HAP-1 (cell line): ENCODE data around the gene EFHD1.

Source experiments
- DNase-seq, 2 experiments: peaks; one replicate each; pipeline ENCODE4 v3.0.0-alpha.2; 2016 to 2020; ENCODE audit warnings: low spot score in 2 of 2
- H3K27me3 ChIP-seq: fragments of 250-450 bp; sonication (Bioruptor Pico); 2 replicates; pipeline ENCODE4 v1.5.1; 2020; ENCODE audit warnings: low read depth, mild to moderate bottlenecking, moderate library complexity
- H3K36me3 ChIP-seq: fragments of 250-450 bp; sonication (Bioruptor Pico); replicated peaks from 2 replicates; pipeline ENCODE4 v1.5.1; 2020; ENCODE audit warnings: mild to moderate bottlenecking
- H3K4me1 ChIP-seq: fragments of 250-450 bp; sonication (Bioruptor Pico); 2 replicates; pipeline ENCODE4 v1.5.1; 2020; ENCODE audit warnings: mild to moderate bottlenecking
- H3K4me3 ChIP-seq: fragments of 250-450 bp; sonication (Bioruptor Pico); 2 replicates; pipeline ENCODE4 v1.5.1; 2020; ENCODE audit warnings: mild to moderate bottlenecking, moderate library complexity
- H3K9me3 ChIP-seq: fragments of 250-450 bp; sonication (Bioruptor Pico); 2 replicates; pipeline ENCODE4 v1.5.1; 2020; ENCODE audit warnings: mild to moderate bottlenecking, moderate library complexity
- in situ Hi-C: fragments of 300-500 bp; cut with MboI; formaldehyde crosslinking; loops from 3 replicates; pipeline ENCODE4 v1.14.3; 2020; ENCODE audit warnings: low sequenced_read_pairs, inconsistent platforms, mixed read lengths

The EFHD1 gene

DNA sequence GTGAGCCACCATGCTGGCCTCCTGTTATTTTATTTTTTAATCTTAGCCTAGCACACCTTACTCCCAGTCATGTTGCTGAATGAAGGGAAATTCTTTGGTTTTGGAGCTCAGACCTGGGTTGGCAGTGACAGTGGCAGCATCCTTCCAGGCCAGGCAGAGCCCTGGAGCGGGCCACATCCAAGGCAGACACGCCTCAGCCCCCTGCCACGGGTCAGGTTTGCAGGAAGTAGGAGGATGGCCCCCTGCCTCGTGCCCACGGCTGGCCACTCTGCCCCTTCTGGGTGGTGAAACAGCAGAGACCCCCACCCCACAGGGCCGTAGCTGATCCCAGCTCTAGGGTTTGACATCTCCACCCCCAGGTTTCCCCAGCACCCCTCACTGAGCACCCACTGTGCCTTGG is 11.7 kb downstream of the EFHD1 start:
- Histone ChIP-seq H3K4me3 (no peak overlapping the region), H3K9me3 (no peaks in the 10 kb centered on the region), H3K36me3 (no peaks in the 10 kb centered on the region), H3K4me1 (no peaks in the 10 kb centered on the region), H3K27me3 (no peaks in the 10 kb centered on the region)
- DNase-seq = no peak
- in situ Hi-C loops = no loop called here

DNA sequence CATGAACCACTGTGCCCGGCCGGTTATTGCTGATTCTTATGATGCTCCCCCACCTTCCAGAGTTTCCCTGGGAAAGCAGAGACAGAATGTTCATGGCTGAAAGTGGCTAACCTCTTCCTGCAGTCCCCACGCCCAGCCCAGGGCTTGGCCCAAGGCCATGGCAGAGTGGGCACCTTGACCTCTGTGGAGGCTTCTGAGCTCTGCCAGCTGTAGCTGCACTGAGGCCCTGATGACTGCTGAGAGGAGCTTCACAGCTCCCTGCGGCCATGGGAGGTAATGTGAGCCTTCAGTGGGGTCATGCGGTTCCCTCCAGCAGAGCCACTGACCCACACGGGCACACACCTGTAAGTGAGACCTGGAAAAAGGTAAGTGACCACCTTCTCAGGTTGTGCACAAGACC is 13.3 kb downstream of the EFHD1 start:
- Histone ChIP-seq H3K9me3 (no peaks in the 10 kb centered on the region), H3K27me3 (no peaks in the 10 kb centered on the region), H3K36me3 (no peaks in the 10 kb centered on the region), H3K4me3 (no peak overlapping the region), H3K4me1 (no peaks in the 10 kb centered on the region)
- in situ Hi-C loops = no loop called here
- DNase-seq = no peak

- Histone ChIP-seq H3K36me3 (no peaks in the 10 kb centered on the region), H3K4me3 (no peak overlapping the region), H3K27me3 (no peaks in the 10 kb centered on the region), H3K9me3 (no peaks in the 10 kb centered on the region), H3K4me1 (no peaks in the 10 kb centered on the region)
- in situ Hi-C loops = no loop called here
- DNase-seq = no peak
Measured at GRCh38 chr2:232647261-232647660, 13.9 kb downstream of the EFHD1 start.

DNA sequence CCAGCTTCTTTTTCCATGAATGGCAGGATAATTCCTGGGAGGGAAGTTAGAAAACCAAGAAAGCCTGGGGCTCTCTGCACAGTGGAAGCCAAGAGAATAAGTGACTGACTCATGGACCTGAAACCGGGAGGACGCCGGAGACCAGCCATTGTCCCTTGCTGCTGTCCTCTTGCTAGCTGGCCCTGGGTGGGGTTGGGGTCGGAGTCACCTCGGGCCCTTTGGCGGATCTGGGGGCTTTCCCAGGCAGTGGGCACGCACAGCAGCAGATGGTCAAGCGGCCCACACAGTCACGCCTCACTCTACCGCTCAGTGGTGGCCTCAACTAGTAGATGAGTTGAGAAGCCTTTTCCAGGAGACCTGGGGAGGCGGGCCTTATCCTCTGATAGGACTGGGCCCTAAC is 15.6 kb downstream of the EFHD1 start:
- Histone ChIP-seq H3K9me3 (no peaks in the 10 kb centered on the region), H3K4me1 (no peaks in the 10 kb centered on the region), H3K4me3 (no peak overlapping the region), H3K27me3 (no peaks in the 10 kb centered on the region), H3K36me3 (no peaks in the 10 kb centered on the region)
- in situ Hi-C loops = no loop called here
- DNase-seq = no peak

- in situ Hi-C loops = no loop called here
- no peak overlapping the region for H3K4me3 ChIP-seq
- no peaks in the 10 kb centered on the region for H3K36me3 ChIP-seq
- no peaks in the 10 kb centered on the region for H3K4me1 ChIP-seq
- DNase-seq = no peak
- H3K27me3 ChIP-seq = no peaks in the 10 kb centered on the region
- no peaks in the 10 kb centered on the region for H3K9me3 ChIP-seq
Measured at GRCh38 chr2:232652505-232652851, 19.1 kb downstream of the EFHD1 start.

DNA sequence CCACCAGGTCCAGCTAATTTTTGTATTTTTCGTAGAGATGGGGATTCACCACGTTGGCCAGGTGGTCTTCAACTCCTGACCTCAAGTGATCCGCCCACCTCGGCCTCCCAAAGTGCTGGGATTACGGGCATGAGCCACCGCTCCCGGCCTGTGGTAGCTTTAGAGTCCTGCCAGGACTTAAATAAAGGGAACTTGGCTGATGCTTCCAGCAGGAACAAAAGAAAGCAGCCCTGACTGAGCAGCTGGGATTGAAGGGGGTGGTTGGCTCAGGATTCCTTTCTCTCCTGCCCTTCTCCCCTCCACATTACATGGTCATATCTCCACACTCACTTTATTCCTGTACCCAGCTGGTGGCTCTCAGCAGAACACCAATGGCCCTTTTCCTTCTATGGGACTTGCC is 20.0 kb downstream of the EFHD1 start:
- in situ Hi-C loops = no loop called here
- no peaks in the 10 kb centered on the region for H3K9me3 ChIP-seq
- H3K4me3 ChIP-seq = no peak overlapping the region
- no peaks in the 10 kb centered on the region for H3K27me3 ChIP-seq
- no peaks in the 10 kb centered on the region for H3K36me3 ChIP-seq
- H3K4me1 ChIP-seq = no peaks in the 10 kb centered on the region
- DNase-seq = no peak

DNA sequence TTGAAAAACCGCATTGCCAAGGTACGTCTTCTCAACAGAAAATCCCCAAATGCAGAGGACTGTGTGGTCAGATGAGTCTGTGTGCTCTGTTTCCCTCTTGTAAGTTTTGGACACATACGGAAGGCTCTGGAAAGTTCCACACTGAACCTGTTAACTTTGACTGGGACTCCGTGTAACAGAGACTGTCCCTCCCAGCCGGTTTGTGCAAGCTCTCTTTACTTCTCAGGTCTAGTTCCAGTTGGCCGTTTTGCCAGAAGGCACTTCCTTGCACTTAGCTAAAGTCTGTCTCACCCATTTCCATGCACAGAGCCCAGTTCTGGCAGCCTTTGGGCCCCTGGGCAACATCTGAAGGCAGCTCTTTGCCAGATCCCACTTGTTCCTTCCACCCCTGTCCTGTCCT is 22.0 kb downstream of the EFHD1 start:
- no peaks in the 10 kb centered on the region for H3K36me3 ChIP-seq
- no peaks in the 10 kb centered on the region for H3K9me3 ChIP-seq
- in situ Hi-C loops = no loop called here
- H3K4me1 ChIP-seq = no peaks in the 10 kb centered on the region
- H3K4me3 ChIP-seq = no peak overlapping the region
- DNase-seq = no peak
- H3K27me3 ChIP-seq = no peaks in the 10 kb centered on the region

DNA sequence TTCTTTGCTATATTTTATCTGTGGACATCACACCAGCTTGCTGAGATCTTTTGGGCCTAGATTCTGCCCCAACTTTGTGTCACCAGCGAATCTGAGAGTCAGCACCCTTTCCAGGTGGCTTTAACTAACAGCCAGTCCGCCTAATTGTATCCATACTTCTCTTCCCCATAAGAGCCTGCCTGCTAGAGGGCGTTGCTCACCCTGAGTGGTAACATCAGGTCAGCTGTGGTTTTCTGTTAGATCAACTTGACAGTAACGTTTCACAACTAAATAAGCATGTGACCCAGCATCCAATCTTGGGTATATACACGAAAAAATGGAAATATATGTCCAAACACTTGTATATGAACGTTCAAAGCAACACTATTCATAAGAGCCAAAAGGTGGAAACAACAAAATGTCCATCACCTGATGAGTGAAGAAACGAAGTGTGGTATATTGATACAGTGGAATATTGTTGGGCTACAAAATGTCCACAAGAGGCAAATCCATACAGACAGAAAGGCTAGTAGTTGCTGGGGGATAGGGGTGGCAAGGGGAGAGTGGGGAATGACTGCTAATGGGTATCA is 24.9 kb downstream of the EFHD1 start:
- Histone ChIP-seq H3K27me3 (no peaks in the 10 kb centered on the region), H3K36me3 (no peaks in the 10 kb centered on the region), H3K4me1 (no peaks in the 10 kb centered on the region), H3K4me3 (no peak overlapping the region), H3K9me3 (no peaks in the 10 kb centered on the region)
- in situ Hi-C loops = no loop called here
- DNase-seq = no peak

GRCh38 chr2:232659359-232659758 is 26.0 kb downstream of the EFHD1 start:
- in situ Hi-C loops = no loop called here
- no peak overlapping the region for H3K4me3 ChIP-seq
- H3K36me3 ChIP-seq = no peaks in the 10 kb centered on the region
- no peaks in the 10 kb centered on the region for H3K27me3 ChIP-seq
- no peak for DNase-seq
- no peaks in the 10 kb centered on the region for H3K4me1 ChIP-seq
- no peaks in the 10 kb centered on the region for H3K9me3 ChIP-seq

DNA sequence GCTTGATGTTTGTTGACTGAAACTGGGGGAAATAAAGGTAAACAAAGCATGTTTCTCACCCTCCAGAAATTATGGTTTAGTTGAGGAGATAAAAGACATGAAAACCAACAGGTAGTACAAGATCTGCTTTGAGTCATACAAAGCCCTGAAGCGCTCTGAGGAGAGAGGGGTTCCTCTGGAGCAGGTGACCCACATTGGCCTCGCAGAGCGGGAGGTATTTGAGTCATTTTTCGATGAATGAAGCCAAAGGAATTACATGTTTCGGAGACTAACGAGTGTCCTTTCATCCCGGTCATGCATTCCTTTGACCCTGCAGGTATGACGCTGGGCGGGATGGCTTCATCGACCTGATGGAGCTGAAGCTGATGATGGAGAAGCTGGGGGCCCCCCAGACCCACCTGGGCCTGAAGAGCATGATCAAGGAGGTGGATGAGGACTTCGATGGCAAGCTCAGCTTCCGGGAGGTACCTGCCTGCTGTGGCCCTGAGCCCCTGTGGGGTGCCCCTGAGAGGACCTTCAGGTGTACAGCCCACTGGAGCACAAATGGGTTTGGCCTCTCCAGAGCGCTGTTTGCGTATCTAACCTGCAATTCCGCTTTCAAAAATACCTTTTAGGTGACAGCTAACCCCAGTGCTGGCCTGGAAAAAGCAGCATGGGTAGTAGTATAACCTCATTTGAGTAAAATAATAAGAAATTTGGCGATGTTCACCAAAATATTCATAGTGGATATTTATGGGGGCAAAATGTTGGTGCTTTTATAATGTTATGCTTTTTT is 29.3 kb downstream of the EFHD1 start:
- no peaks in the 10 kb centered on the region for H3K4me1 ChIP-seq
- H3K4me3 ChIP-seq = no peak overlapping the region
- in situ Hi-C loops = no loop called here

DNA sequence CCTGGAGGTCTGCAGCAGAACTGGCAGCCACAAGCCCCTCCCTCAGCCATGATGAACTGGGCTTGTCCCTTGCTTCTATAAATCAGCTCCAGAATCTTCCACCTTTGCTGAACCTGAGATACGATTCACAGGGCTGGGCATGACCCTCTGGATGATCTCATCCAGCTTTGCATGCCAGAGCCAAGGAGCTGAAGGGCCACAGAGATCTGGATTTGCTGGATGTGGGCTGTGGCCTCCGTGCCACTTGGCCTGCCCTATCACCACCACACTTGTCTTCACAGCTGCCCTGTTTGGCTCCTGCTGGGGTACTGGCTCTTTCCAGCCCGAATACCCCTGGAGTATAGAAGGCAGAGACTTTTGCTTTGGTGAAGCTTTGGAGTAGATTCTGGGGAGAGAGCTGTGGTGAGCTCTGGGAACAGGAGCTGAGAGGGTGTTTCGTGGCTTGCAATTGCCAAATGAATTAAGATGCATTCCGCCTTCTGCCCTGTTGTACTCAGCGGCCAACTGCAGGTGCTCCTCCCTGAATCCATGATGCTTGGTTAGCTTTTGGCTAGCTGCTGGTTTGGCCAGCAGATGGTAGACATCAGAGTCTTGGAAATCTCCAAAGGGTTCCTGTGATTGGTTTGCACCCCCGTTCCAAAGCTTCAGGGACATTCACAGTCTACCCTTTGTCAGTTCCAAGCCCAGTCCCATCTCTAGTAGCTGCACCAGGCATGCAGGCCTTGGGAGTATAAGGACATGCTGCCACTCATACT is 32.8 kb downstream of the EFHD1 start:
- Histone ChIP-seq H3K36me3 (no peaks in the 10 kb centered on the region), H3K4me3 (no peak overlapping the region), H3K4me1 (peaks cover 4% of the 10 kb centered on the region; the same call in 1 of the 2 replicates), H3K27me3 (no peaks in the 10 kb centered on the region), H3K9me3 (no peaks in the 10 kb centered on the region)
- DNase-seq = no peak
- in situ Hi-C loops = no loop called here

More for the DNA sequence above, 29.3 kb downstream of the EFHD1 start:
- Histone ChIP-seq H3K36me3 (no peaks in the 10 kb centered on the region), H3K27me3 (no peaks in the 10 kb centered on the region), H3K9me3 (no peaks in the 10 kb centered on the region)
- no peak for DNase-seq

DNA sequence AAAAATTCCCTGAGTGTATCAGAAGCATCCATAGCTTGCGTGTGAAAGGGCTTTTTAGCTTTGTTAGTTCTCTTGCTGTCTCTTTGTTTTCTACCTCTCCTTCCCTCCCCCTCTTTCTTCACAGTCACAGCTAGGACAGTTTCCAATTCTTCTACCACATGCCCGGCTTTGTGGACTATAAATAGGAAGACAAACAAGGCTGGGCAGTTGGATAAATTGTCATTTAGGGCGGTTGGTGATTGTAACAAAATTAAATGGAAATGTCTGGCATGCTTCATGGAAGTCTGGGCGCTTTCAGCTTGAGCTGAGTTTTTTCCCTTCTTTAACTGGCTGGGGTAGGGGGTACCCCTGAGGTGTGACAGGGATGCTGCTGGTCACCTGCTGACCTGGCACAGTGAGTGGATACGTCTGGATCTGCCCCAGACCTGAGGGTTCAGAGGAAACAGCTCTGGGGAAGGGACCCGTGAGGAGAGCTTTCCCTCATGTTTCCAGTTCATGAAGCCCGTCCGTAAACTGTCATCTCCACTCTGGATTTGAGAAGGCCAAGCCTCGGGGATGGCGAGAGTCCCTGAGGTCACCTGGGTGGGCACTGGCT is 34.7 kb downstream of the EFHD1 start:
- Histone ChIP-seq H3K36me3 (no peaks in the 10 kb centered on the region), H3K27me3 (no peaks in the 10 kb centered on the region), H3K4me3 (no peak overlapping the region), H3K4me1 (peaks cover 4% of the 10 kb centered on the region; the same call in 1 of the 2 replicates), H3K9me3 (no peaks in the 10 kb centered on the region)
- peak; percentile 17 to 40 for DNase-seq
- in situ Hi-C loops = no loop called here

GRCh38 chr2:232668805-232669444 is 35.5 kb downstream of the EFHD1 start:
- no peaks in the 10 kb centered on the region for H3K9me3 ChIP-seq
- in situ Hi-C loops = no loop called here
- DNase-seq = peak in 1 of 2 experiments; percentile 17

More at GRCh38 chr2:232668805-232669444, 35.5 kb downstream of the EFHD1 start:
- no peaks in the 10 kb centered on the region for H3K27me3 ChIP-seq
- peaks cover 4% of the 10 kb centered on the region; the same call in 1 of the 2 replicates for H3K4me1 ChIP-seq
- H3K4me3 ChIP-seq = no peak overlapping the region
- no peaks in the 10 kb centered on the region for H3K36me3 ChIP-seq
